ENCODE data around the gene GNPAT.
"Not testable (repeated sequence)": the region's sequence is repeated elsewhere in the genome, so short reads cannot be mapped to it uniquely, and the experiment has no call there.

GNPAT gene

DNA sequence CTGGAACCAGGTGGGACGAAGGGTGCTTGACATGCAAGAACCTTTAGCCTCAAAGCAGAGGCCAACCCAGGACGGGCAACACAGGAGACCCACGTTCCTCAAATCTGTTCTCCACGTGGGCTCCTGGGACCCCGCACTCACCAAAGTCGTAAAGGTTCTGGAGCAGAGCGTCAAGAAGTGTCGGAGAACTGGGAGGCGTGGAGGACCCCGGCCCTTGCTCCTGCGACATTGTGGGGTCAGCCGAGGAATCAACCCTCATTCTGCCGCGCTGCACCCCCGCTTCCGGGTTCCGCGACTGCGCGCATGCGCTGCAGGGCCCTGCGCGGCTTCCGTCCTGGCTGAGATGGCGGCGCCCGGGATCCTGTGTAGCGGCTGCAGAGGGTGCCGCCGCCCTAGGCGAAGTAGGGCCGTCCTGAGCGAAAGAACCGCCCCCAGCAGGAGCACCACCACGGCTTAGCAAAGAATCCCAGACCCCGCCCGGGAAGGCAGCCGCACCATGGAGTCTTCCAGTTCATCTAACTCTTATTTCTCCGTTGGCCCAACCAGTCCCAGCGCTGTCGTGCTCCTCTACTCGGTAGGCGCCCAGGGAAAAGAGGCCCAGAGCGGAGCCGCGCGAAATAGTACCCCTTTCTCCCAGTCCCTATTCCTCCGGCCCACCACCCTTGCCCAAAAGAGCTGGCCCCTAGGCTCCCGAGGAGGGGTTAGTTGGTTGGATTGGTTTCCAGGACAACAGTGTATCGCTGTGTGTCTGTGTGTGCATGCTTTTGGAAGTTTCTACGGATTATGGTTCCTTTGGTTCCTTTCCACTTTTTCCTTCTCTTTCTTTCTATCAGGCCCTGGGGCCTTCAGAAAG lies at the start of gene GNPAT:
Gene GNPAT, plus strand, starts transcription at position 330 of the 853 bp plus-strand sequence. Its CDS starts 167 bp downstream, at position 497.
- DNase-seq: peak; percentile 23

GRCh38 chr1:231192620-231193163 lies 48.3 kb upstream of the GNPAT start:
- no peak for DNase-seq

- no peak for DNase-seq
Observed at GRCh38 chr1:231193710-231194340, 47.2 kb upstream of the GNPAT start.

GRCh38 chr1:231194476-231194842 lies 46.6 kb upstream of the GNPAT start:
- no peak for DNase-seq

- DNase-seq: no peak
Observed at GRCh38 chr1:231194843-231195516, 46.0 kb upstream of the GNPAT start.

- DNase-seq: no peak
Observed at GRCh38 chr1:231196307-231196706, 44.7 kb upstream of the GNPAT start.

DNA sequence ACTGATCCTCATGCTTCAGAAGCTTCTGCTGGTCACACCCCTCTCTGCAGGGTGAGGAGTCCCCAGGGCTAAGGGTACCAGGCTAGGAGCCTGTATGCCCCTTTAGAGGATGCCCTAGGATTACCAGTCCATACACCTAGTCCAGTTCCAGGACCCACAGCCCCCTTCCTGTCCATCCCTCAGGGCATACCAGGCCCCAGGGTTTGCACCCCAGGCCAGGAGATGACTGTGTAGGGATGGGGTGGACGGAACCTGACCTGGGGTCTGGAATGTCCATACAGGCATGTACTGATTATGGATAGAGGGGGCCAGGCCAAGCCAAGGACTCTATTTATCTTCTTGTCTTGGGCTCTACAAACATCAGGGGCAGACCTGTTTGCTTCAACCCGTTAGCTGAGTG lies 44.3 kb upstream of the GNPAT start:
- DNase-seq: no peak

- no peak for DNase-seq
Observed at GRCh38 chr1:231199868-231200267, 41.1 kb upstream of the GNPAT start.

DNA sequence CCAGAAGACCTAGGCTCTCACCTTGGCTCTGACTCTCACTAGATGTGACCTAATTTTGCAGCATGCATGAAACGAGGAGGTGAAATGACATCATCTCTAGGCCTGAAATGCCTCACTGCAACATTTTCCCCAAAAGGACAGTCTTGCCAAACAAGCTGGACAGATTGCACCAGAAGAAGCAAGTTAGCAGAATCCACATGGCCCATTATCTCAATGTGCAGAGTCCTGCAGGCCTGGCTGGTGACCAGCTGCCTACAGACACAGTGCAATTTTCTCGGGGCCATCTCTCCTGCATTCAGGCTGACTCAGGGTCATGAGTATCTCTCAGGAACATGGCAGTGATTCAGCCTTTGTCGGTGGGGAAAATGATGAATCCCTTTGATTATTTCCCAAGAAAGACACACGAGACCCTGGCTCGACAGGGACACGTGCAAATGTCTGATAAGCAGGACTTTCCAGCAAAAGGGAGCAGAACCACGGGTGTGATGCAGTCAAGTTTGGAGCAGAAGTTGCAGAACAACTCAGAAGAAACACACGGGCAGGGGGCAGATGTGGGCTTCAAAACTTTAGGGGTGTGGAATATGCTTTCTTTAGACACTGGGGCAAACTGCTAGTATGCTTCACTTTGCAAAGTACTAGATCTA lies 40.5 kb upstream of the GNPAT start:
- no peak for DNase-seq

DNA sequence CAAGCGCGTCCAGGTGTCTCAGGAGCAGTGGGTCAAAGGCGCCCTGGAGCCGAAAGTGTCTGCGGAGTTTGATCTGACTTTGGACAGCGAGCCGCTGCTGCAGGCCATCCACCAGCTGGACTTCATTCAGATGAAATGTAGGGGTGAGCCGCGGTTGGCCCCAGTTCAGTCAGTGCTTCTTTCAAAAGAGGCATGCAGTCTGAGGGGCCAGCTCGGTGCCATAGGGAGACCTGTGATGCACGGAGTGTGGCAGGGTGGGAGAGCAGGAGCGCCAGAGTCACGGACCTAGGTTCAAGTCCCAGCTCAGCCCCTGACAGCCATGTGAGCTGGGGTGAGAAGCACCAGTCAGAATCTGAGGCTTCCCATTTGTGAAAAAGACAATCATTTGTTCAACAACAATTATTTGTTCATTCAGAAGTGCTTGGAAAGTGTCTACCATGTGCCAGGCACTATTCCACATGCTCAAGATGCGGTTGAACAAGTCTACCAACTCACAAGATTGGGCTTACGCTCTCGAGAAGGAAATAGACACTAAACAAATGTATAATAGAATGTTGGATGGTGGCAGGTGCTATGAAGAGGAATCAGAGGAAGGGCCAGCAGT lies 39.5 kb upstream of the GNPAT start:
- DNase-seq: no peak

DNA sequence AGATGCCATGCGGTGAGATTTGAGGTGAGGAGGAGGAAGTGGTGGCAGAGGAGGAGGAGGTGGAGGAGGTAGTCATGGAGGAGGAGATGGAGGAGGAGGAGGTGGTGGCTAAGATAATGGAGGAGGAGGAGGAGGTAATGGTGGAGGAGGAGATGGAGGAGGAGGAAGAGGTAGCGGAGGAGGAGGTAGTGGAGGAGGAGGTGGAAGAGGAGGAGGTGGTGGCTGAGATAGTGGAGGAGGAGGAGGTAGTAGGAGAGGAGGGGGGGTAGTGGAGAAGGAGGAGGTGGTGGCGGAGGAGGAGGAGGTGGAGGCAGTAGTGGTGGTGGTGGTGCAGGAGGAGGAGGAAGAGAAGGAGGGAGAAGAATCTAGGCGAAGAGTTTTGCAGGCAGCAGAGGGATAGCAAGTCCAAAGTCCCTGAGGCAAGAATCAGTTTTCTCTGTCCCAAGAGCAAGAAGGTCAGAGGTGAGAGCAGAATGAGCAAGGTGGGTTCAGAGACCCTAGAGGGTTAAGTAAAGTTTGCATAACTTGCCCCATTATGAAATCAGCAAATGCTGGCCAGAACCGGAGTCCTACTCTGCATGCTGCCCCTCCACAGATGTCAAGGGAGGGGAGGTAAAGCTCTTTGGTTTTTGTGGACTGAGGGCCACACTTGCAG lies 38.9 kb upstream of the GNPAT start:
- no peak for DNase-seq

DNA sequence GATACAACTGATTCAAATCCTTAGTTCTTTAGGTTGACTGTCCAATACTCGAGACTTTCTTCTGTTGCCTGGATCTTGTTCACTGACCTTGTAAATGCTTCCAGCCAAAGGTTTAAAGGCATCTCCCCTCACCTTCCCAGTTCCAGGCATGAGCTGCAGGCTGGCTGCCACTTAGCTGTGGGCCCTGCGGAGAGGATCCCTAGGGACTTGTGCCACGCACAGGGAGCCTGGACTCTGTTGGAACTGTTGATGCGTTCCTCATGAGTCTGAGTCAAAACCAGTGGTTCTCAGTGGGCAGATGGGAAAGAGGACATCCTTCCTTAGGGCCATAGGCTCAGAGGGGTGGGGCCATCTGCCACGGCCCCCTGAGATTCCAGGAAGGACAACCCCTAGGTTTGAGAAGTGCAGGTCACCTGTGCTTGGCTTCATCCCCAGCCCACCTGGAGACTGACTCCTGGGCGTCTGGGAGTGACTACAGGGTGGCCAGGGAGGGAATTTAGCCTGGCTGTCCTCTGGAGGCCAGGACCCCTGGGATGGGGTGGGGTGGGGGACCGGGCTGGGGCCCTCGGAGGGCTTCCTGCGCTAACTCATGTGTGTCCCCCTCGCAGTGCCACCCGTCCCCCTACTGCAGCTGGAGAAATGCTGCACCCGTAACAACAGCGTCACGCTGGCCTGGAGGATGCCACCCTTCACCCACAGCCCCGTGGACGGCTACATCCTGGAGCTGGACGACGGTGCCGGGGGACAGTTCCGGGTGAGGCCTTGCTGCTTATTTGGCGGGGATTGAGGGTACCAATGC lies 37.6 kb upstream of the GNPAT start:
- DNase-seq: no peak

DNA sequence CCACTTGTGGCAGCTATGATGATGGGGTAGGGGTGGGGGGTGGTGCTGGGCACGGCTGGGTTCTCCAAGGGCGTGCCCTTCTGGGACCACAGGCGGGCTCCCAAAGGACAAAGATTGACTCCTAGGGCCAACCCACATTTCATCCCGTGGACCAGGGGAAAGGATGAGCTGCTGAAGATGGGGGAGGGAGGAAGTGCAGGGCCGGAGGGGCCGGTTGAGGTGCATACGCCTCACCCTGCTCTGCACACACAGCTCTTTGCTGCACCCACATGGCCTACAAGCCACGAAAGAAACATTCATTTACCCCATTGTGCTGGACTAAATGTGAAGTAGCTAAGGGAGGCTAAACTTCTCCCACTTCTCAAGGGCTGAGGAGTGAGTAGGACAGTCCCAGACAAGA lies 34.2 kb upstream of the GNPAT start:
- DNase-seq: no peak

- DNase-seq: no peak
Observed at GRCh38 chr1:231207437-231207836, 33.6 kb upstream of the GNPAT start.

- DNase-seq: no peak
Observed at GRCh38 chr1:231208980-231209379, 32.0 kb upstream of the GNPAT start.

DNA sequence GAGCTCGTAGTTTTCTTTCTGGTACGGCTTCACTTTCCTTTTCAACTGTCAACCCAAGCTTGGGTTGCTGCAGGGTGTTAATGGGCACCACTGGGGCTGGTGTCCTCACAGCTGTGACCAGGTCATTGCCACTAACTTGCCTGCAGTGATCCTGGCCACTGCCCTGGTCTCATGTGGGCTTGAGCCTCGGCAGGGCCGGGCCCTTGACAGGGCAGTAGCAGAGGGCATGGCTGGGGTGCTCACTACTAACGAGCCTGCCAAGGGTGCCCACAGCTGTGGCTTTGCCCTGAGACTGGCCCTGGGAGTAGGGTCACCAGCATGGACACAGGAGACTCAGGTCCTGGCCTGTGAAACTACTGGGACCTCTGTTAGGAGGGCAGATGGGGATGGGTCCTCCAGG lies 31.5 kb upstream of the GNPAT start:
- DNase-seq: no peak

- DNase-seq: no peak
Observed at GRCh38 chr1:231210126-231210525, 30.9 kb upstream of the GNPAT start.

DNA sequence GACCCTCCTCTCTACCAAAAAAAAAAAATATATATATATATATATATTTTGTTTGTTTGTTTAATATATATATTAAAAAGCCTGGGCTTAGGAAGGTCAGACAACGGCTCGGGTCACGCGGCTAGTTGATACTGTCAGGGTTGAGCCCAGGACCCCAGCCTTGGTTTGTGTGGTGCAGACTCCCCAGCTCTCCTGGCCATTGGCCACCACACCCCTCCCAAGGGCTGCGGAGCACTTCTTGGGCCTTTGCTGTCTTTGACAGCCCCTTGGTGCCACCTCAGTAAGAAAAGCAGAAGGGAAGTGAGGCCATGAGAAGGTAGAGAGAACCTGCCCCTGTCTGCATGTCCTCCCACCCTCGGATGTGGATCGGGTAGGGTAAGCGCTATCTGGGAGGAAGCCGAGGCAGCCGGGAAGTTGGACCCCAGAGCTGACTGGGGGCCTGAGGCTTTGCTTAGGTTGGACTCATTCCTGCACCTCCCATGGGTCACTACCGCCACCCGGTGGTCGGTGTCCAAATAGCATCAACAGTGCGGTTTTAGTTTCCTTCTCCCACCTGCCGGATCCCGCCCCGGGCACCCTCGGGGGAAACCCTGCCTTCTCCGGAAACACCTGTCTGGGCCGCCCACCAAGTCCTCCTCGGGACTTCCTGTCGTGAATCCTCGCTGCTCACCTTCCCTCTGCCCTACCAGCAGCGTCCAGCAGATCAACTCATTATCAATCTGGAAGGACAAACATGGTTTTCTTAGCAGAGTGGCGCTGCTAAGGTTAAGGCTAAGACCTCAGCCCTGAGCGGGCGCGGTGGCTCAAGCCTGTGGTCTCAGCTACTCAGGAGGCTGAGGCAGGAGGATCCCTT lies 29.8 kb upstream of the GNPAT start:
- DNase-seq: peak; percentile 62

DNA sequence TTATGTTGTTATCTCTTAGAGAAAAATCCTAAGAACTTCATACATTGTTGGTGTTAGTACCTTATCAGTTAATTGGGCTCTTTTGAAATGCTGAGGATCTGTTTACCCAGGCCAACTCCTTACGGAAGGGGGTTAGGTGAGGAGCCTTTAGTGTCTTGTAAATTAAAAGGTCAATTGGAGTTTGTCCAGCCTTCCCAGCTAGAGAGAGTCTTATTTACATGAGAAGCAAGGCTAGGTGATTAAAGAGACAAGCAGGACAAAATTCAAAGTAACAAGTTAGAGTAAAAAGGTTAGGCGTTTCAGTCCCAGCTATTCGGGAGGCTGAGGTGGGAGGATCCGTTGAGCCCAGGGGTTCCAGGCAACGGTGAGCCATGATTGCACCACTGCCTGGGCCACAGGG lies 28.7 kb upstream of the GNPAT start:
- not testable (repeated sequence) for DNase-seq
